ENCODE measurements around the gene SPTLC1. TPM values are rescaled to one million over a fixed set of nuclear protein-coding genes. Genes with fewer than 3 reads are reported as not detected.

SPTLC1 gene
- total and polyA plus RNA-seq, 2 of the 8 experiments (the other 6 are each of a cell fraction or from before 2014, with no cell fraction given), result 34.2 to 62.1 TPM

GRCh38 chr9:92064711-92065110 lies 50.5 kb downstream of the SPTLC1 start (continued):
- TF ChIP-seq CHD7 (IDR thresholded peaks at IDR 0.05; ENCODE audit: insufficient replicate concordance, low read length) (no peak), GABPA (IDR thresholded peaks at IDR 0.05; ENCODE audit: borderline replicate concordance, insufficient read depth, low read length) (no peak), SP4 (IDR thresholded peaks at IDR 0.05; ENCODE audit: low read length) (no peak), POLR2A (IDR thresholded peaks at IDR 0.05; ENCODE audit: control extremely low read depth in 1 of 2, low read depth in 2 of 2, low read length in 2 of 2) (no peak), RBBP5 (IDR thresholded peaks at IDR 0.05; ENCODE audit: borderline replicate concordance, low read depth, low read length) (no peak), RAD21 (IDR thresholded peaks at IDR 0.05 in 1 of 2, conservative IDR thresholded peaks at IDR 0.05 in 1 of 2; ENCODE audit: low read depth in 2 of 2, low read length in 2 of 2) (no peak), SIX5 (IDR thresholded peaks at IDR 0.05; ENCODE audit: low read depth, low read length) (no peak)
- TF ChIP-seq, protein P1, sequence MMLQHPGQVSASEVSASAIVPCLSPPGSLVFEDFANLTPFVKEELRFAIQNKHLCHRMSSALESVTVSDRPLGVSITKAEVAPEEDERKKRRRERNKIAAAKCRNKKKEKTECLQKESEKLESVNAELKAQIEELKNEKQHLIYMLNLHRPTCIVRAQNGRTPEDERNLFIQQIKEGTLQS (IDR thresholded peaks at IDR 0.05; ENCODE audit: insufficient read depth, low read depth, low read length), result no peak
